ENCODE measurements around the gene PCGF2.

- no peak for TF ChIP-seq POLR2A (IDR thresholded peaks at IDR 0.05; ENCODE audit: low read depth, low read length)
- no peak for TF ChIP-seq TAF1 (IDR thresholded peaks at IDR 0.05; ENCODE audit: borderline replicate concordance, low read depth, low read length)
- TF ChIP-seq POLR2AphosphoS5 (IDR thresholded peaks at IDR 0.05; ENCODE audit: low read depth, low read length): no peak
Observed at GRCh38 chr17:38707678-38708351, 40.3 kb downstream of the PCGF2 start.
